ENCODE measurements around the gene VRTN. TPM values are rescaled to one million over a fixed set of nuclear protein-coding genes. Genes with fewer than 3 reads are reported as not detected.

VRTN gene
- total RNA-seq, 2 experiments from 2014 or later, result not detected

GRCh38 chr14:74314576-74314975 lies 33.7 kb upstream of the VRTN start:
- Histone ChIP-seq H3K4me1 (ENCODE audit: insufficient read depth, low read length) (no peaks in the 10 kb centered on the region), H3K4me3 (ENCODE audit: low read length) (no peak overlapping the region), H3K27ac (ENCODE audit: low read depth in 1 of 2, low read length in 2 of 2) (no peak overlapping the region), H3K36me3 (ENCODE audit: insufficient read depth, low read length) (no peaks in the 10 kb centered on the region), H3K27me3 (ENCODE audit: control insufficient read depth in 1 of 2, insufficient read depth in 2 of 2, low read length in 2 of 2) (no peaks in the 10 kb centered on the region), H3K9me3 (ENCODE audit: control insufficient read depth in 1 of 2, insufficient read depth in 1 of 2, low read length in 2 of 2) (no peaks in the 10 kb centered on the region)
- ChIA-PET POLR2A (interaction anchor here (0.7 kb wide), 1 partner anchor 58 kb away, joined by 4 read pairs; no protein-coding TSS in a partner anchor), CTCF (interaction anchor here (0.7 kb wide), 1 partner anchor 665 kb away, joined by 4 read pairs; no protein-coding TSS in a partner anchor)
- no peaks in the 10 kb centered on the region for H3K36me3 Mint-ChIP-seq (ENCODE audit: low read depth)
- no peaks in the 10 kb centered on the region for H3K4me1 Mint-ChIP-seq (ENCODE audit: low read depth)
- no peak overlapping the region for H3K4me3 Mint-ChIP-seq
- no peak for TF ChIP-seq CTCF (IDR thresholded peaks at IDR 0.05)
- intact Hi-C loops (cut with DNase I, micrococcal nuclease), result no loop called here
- H3K27me3 Mint-ChIP-seq, result peaks cover 4% of the 10 kb centered on the region
- no peaks in the 10 kb centered on the region for H3K9me3 Mint-ChIP-seq
- no peak for DNase-seq
- H3K27ac Mint-ChIP-seq, result no peak overlapping the region
- ATAC-seq (ENCODE audit: poor library complexity), result no peak

GRCh38 chr14:74324931-74325361 lies 23.3 kb upstream of the VRTN start:
- Histone ChIP-seq H3K27ac (ENCODE audit: low read depth in 1 of 2, low read length in 2 of 2) (no peak overlapping the region), H3K4me3 (ENCODE audit: low read length) (no peak overlapping the region), H3K36me3 (ENCODE audit: insufficient read depth, low read length) (no peaks in the 10 kb centered on the region), H3K9me3 (ENCODE audit: control insufficient read depth in 1 of 2, insufficient read depth in 1 of 2, low read length in 2 of 2) (no peaks in the 10 kb centered on the region), H3K27me3 (ENCODE audit: control insufficient read depth in 1 of 2, insufficient read depth in 2 of 2, low read length in 2 of 2) (peaks cover 0 to 2% of the 10 kb centered on the region in 2 experiments), H3K4me1 (ENCODE audit: insufficient read depth, low read length) (no peaks in the 10 kb centered on the region)
- DNase-seq, result peak in 1 of 14 experiments; percentile 17
- H3K4me1 Mint-ChIP-seq (ENCODE audit: low read depth), result no peaks in the 10 kb centered on the region
- no peak for ATAC-seq (ENCODE audit: poor library complexity)
- no peak overlapping the region for H3K27ac Mint-ChIP-seq
- intact Hi-C loops (cut with DNase I, micrococcal nuclease), result no loop called here
- H3K4me3 Mint-ChIP-seq, result no peak overlapping the region
- H3K9me3 Mint-ChIP-seq, result no peaks in the 10 kb centered on the region
- TF ChIP-seq CTCF (IDR thresholded peaks at IDR 0.05), result peak; percentile 61
- ChIA-PET POLR2A (interaction anchor here (0.6 kb wide), 1 partner anchor 176 kb away, joined by 3 read pairs; no protein-coding TSS in a partner anchor), CTCF (no interaction called here)
- H3K36me3 Mint-ChIP-seq (ENCODE audit: low read depth), result no peaks in the 10 kb centered on the region
- peaks cover 16% of the 10 kb centered on the region for H3K27me3 Mint-ChIP-seq

GRCh38 chr14:74325446-74325845 lies 22.8 kb upstream of the VRTN start:
- ATAC-seq (ENCODE audit: poor library complexity) (no peak), DNase-seq (no peak)
- Mint-ChIP-seq H3K4me3 (no peak overlapping the region), H3K36me3 (ENCODE audit: low read depth) (no peaks in the 10 kb centered on the region), H3K9me3 (no peaks in the 10 kb centered on the region), H3K27ac (no peak overlapping the region), H3K27me3 (peaks cover 16% of the 10 kb centered on the region), H3K4me1 (ENCODE audit: low read depth) (no peaks in the 10 kb centered on the region)
- Histone ChIP-seq H3K9me3 (ENCODE audit: control insufficient read depth in 1 of 2, insufficient read depth in 1 of 2, low read length in 2 of 2) (no peaks in the 10 kb centered on the region), H3K27ac (ENCODE audit: low read depth in 1 of 2, low read length in 2 of 2) (no peak overlapping the region), H3K4me1 (ENCODE audit: insufficient read depth, low read length) (no peaks in the 10 kb centered on the region), H3K4me3 (ENCODE audit: low read length) (no peak overlapping the region), H3K36me3 (ENCODE audit: insufficient read depth, low read length) (no peaks in the 10 kb centered on the region), H3K27me3 (ENCODE audit: control insufficient read depth in 1 of 2, insufficient read depth in 2 of 2, low read length in 2 of 2) (peaks cover 0 to 2% of the 10 kb centered on the region in 2 experiments)
- intact Hi-C loops (cut with DNase I, micrococcal nuclease), result no loop called here
- no peak for TF ChIP-seq CTCF (IDR thresholded peaks at IDR 0.05)
- POLR2A ChIA-PET, result no interaction called here
- CTCF ChIA-PET, result no interaction called here

Data from CD4-positive, alpha-beta T cell (primary cell).